ENCODE data around the gene EXOC3L1.

The EXOC3L1 gene

GRCh38 chr16:67147437-67148140 is 42.3 kb downstream of the EXOC3L1 start (continued):
- no peak for TF ChIP-seq PATZ1 (CRISPR knock-in tag; IDR thresholded peaks at IDR 0.05; ENCODE audit: borderline replicate concordance)
- TF ChIP-seq ZFP3 (CRISPR knock-in tag; IDR thresholded peaks at IDR 0.05), result no peak
- TF ChIP-seq TOX (CRISPR knock-in tag; IDR thresholded peaks at IDR 0.05; ENCODE audit: borderline replicate concordance), result no peak
- TF ChIP-seq RARB (CRISPR knock-in tag; IDR thresholded peaks at IDR 0.05), result no peak
- TF ChIP-seq ZC3H10 (CRISPR knock-in tag; IDR thresholded peaks at IDR 0.05), result no peak

- no peak for ATAC-seq
These were observed 43.2 kb downstream of the EXOC3L1 start for GRCh38 chr16:67146523-67147357.

GRCh38 chr16:67145746-67146145 is 44.2 kb downstream of the EXOC3L1 start:
- ATAC-seq, result no peak
- TF ChIP-seq ZFP3 (CRISPR knock-in tag; IDR thresholded peaks at IDR 0.05) (no peak), OSR1 (CRISPR knock-in tag; IDR thresholded peaks at IDR 0.05) (no peak), POU6F1 (CRISPR knock-in tag; IDR thresholded peaks at IDR 0.05; ENCODE audit: borderline replicate concordance, low read depth) (no peak), ZNF70 (CRISPR knock-in tag; IDR thresholded peaks at IDR 0.05) (no peak), ISL1 (CRISPR knock-in tag; IDR thresholded peaks at IDR 0.05) (no peak), PPARA (CRISPR knock-in tag; IDR thresholded peaks at IDR 0.05; ENCODE audit: borderline replicate concordance) (no peak), GLIS3 (CRISPR knock-in tag; IDR thresholded peaks at IDR 0.05) (no peak), SNAI2 (CRISPR knock-in tag; IDR thresholded peaks at IDR 0.05) (no peak), ARNTL (CRISPR knock-in tag; IDR thresholded peaks at IDR 0.05; ENCODE audit: borderline replicate concordance, low read depth) (no peak)

More at GRCh38 chr16:67146523-67147357, 43.2 kb downstream of the EXOC3L1 start:
- no peak for TF ChIP-seq ISL1 (CRISPR knock-in tag; IDR thresholded peaks at IDR 0.05)
- no peak for TF ChIP-seq SNAI2 (CRISPR knock-in tag; IDR thresholded peaks at IDR 0.05)
- TF ChIP-seq ZFP3 (CRISPR knock-in tag; IDR thresholded peaks at IDR 0.05), result no peak
- TF ChIP-seq ZC3H10 (CRISPR knock-in tag; IDR thresholded peaks at IDR 0.05), result no peak
- TF ChIP-seq ZNF70 (CRISPR knock-in tag; IDR thresholded peaks at IDR 0.05), result no peak
- TF ChIP-seq ZNF8 (CRISPR knock-in tag; IDR thresholded peaks at IDR 0.05), result no peak
- no peak for TF ChIP-seq TOX (CRISPR knock-in tag; IDR thresholded peaks at IDR 0.05; ENCODE audit: borderline replicate concordance)
- TF ChIP-seq TCF4 (CRISPR knock-in tag; IDR thresholded peaks at IDR 0.05; ENCODE audit: borderline replicate concordance), result no peak
- TF ChIP-seq OSR1 (CRISPR knock-in tag; IDR thresholded peaks at IDR 0.05), result no peak
- TF ChIP-seq CSRNP3 (CRISPR knock-in tag; IDR thresholded peaks at IDR 0.05), result no peak
- no peak for TF ChIP-seq PPARA (CRISPR knock-in tag; IDR thresholded peaks at IDR 0.05; ENCODE audit: borderline replicate concordance)
- TF ChIP-seq ZNF565 (CRISPR knock-in tag; conservative IDR thresholded peaks at IDR 0.05; ENCODE audit: low read depth), result no peak
- TF ChIP-seq TSHZ2 (CRISPR knock-in tag; IDR thresholded peaks at IDR 0.05), result no peak

- ATAC-seq, result no peak
- TF ChIP-seq TSHZ2 (CRISPR knock-in tag; IDR thresholded peaks at IDR 0.05) (no peak), ZFP3 (CRISPR knock-in tag; IDR thresholded peaks at IDR 0.05) (no peak), SNAI2 (CRISPR knock-in tag; IDR thresholded peaks at IDR 0.05) (no peak), ZNF8 (CRISPR knock-in tag; IDR thresholded peaks at IDR 0.05) (no peak), ARNTL (CRISPR knock-in tag; IDR thresholded peaks at IDR 0.05; ENCODE audit: borderline replicate concordance, low read depth) (no peak), GLIS3 (CRISPR knock-in tag; IDR thresholded peaks at IDR 0.05) (no peak), PATZ1 (CRISPR knock-in tag; IDR thresholded peaks at IDR 0.05; ENCODE audit: borderline replicate concordance) (no peak), ZC3H10 (CRISPR knock-in tag; IDR thresholded peaks at IDR 0.05) (no peak), TCF4 (CRISPR knock-in tag; IDR thresholded peaks at IDR 0.05; ENCODE audit: borderline replicate concordance) (no peak)
These were observed 45.0 kb downstream of the EXOC3L1 start for GRCh38 chr16:67144943-67145342.

Data from SK-N-SH treated with all-trans-retinoic acid at 6 μM for 48 hours (cell line).